Measurements from ENCODE around the gene SLC22A23.

Gene SLC22A23

GRCh38 chr6:3402310-3403237 is 54.3 kb downstream of the SLC22A23 start:
- no peaks in the 10 kb centered on the region for H3K9me3 ChIP-seq (replicated peaks; ENCODE audit: insufficient read depth, low read length)
- no peak overlapping the region for H3K27ac ChIP-seq (ENCODE audit: low read length)
- H3K36me3 ChIP-seq (replicated peaks; ENCODE audit: insufficient read depth, low read length), result no peaks in the 10 kb centered on the region
- H3K4me2 ChIP-seq (ENCODE audit: low read depth, low read length), result no peak overlapping the region
- TF ChIP-seq EZH2 (optimal IDR thresholded peaks at IDR 0.05; ENCODE audit: low read depth, low read length), result no peak
- TF ChIP-seq EZH2phosphoT487 (IDR thresholded peaks at IDR 0.05; ENCODE audit: low read length), result no peak
- no peak for TF ChIP-seq CTCF (IDR thresholded peaks at IDR 0.05; ENCODE audit: low read length)
- H3K4me3 ChIP-seq (ENCODE audit: low read length), result no peak overlapping the region
- no peaks in the 10 kb centered on the region for H4K20me1 ChIP-seq (ENCODE audit: insufficient read depth, low read length)
- H2AFZ ChIP-seq (ENCODE audit: low read length), result no peak overlapping the region
- 0 out of 2 replicates have a peak, but pooled peaks cover 4% of the 10 kb centered on the region for H3K4me1 ChIP-seq (ENCODE audit: low read length)
- H3K79me2 ChIP-seq (ENCODE audit: low read length), result no peaks in the 10 kb centered on the region
- no peak for DNase-seq
- H3K9me2 ChIP-seq (replicated peaks; ENCODE audit: insufficient read depth, low read length), result no peaks in the 10 kb centered on the region
- H3K27me3 ChIP-seq (replicated peaks; ENCODE audit: insufficient read depth, low read length), result no peaks in the 10 kb centered on the region
- no peaks in the 10 kb centered on the region for H3F3A ChIP-seq (ENCODE audit: insufficient read depth, low read length)
- H3K9ac ChIP-seq (ENCODE audit: low read length), result no peak overlapping the region

GRCh38 chr6:3400162-3400561 is 56.7 kb downstream of the SLC22A23 start:
- Histone ChIP-seq H3K9me2 (replicated peaks; ENCODE audit: insufficient read depth, low read length) (no peaks in the 10 kb centered on the region), H3F3A (ENCODE audit: insufficient read depth, low read length) (no peaks in the 10 kb centered on the region), H3K27me3 (replicated peaks; ENCODE audit: insufficient read depth, low read length) (no peaks in the 10 kb centered on the region), H3K36me3 (replicated peaks; ENCODE audit: insufficient read depth, low read length) (no peaks in the 10 kb centered on the region), H4K20me1 (ENCODE audit: insufficient read depth, low read length) (no peaks in the 10 kb centered on the region), H3K4me1 (ENCODE audit: low read length) (no peaks in the 10 kb centered on the region), H3K9me3 (replicated peaks; ENCODE audit: insufficient read depth, low read length) (no peaks in the 10 kb centered on the region), H3K79me2 (ENCODE audit: low read length) (no peaks in the 10 kb centered on the region), H3K4me3 (ENCODE audit: low read length) (no peak overlapping the region), H2AFZ (ENCODE audit: low read length) (no peak overlapping the region), H3K4me2 (ENCODE audit: low read depth, low read length) (no peak overlapping the region), H3K27ac (ENCODE audit: low read length) (no peak overlapping the region), H3K9ac (ENCODE audit: low read length) (no peak overlapping the region)
- no peak for DNase-seq
- no peak for TF ChIP-seq EZH2phosphoT487 (IDR thresholded peaks at IDR 0.05; ENCODE audit: low read length)
- no peak for TF ChIP-seq EZH2 (optimal IDR thresholded peaks at IDR 0.05; ENCODE audit: low read depth, low read length)
- TF ChIP-seq CTCF (IDR thresholded peaks at IDR 0.05; ENCODE audit: low read length), result no peak

- no peak overlapping the region for H2AFZ ChIP-seq (ENCODE audit: low read length)
- no peaks in the 10 kb centered on the region for H3K79me2 ChIP-seq (ENCODE audit: low read length)
- no peaks in the 10 kb centered on the region for H3F3A ChIP-seq (ENCODE audit: insufficient read depth, low read length)
- H3K9me3 ChIP-seq (replicated peaks; ENCODE audit: insufficient read depth, low read length), result no peaks in the 10 kb centered on the region
- no peaks in the 10 kb centered on the region for H3K36me3 ChIP-seq (replicated peaks; ENCODE audit: insufficient read depth, low read length)
- no peaks in the 10 kb centered on the region for H3K9me2 ChIP-seq (replicated peaks; ENCODE audit: insufficient read depth, low read length)
- no peak for TF ChIP-seq CTCF (IDR thresholded peaks at IDR 0.05; ENCODE audit: low read length)
- TF ChIP-seq EZH2 (optimal IDR thresholded peaks at IDR 0.05; ENCODE audit: low read depth, low read length), result no peak
- TF ChIP-seq EZH2phosphoT487 (IDR thresholded peaks at IDR 0.05; ENCODE audit: low read length), result no peak
- no peak overlapping the region for H3K4me3 ChIP-seq (ENCODE audit: low read length)
- H3K9ac ChIP-seq (ENCODE audit: low read length), result no peak overlapping the region
- no peaks in the 10 kb centered on the region for H3K4me1 ChIP-seq (ENCODE audit: low read length)
- no peak for DNase-seq
- no peaks in the 10 kb centered on the region for H4K20me1 ChIP-seq (ENCODE audit: insufficient read depth, low read length)
- H3K27me3 ChIP-seq (replicated peaks; ENCODE audit: insufficient read depth, low read length), result no peaks in the 10 kb centered on the region
- no peak overlapping the region for H3K27ac ChIP-seq (ENCODE audit: low read length)
- no peak overlapping the region for H3K4me2 ChIP-seq (ENCODE audit: low read depth, low read length)
Measured at GRCh38 chr6:3398755-3399696, 57.8 kb downstream of the SLC22A23 start.

Data from MM.1S (cell line).